Stromal cell of bone marrow (primary cell): ENCODE measurements around the gene DNM1L.
"Not testable (repeated sequence)": the region's sequence is repeated elsewhere in the genome, so short reads cannot be mapped to it uniquely, and the experiment has no call there.

Source experiments
- DNase-seq: peaks from one replicate; pipeline ENCODE4 v3.0.0-alpha.2; 2012; ENCODE audit warnings: low read depth

DNM1L gene

DNA sequence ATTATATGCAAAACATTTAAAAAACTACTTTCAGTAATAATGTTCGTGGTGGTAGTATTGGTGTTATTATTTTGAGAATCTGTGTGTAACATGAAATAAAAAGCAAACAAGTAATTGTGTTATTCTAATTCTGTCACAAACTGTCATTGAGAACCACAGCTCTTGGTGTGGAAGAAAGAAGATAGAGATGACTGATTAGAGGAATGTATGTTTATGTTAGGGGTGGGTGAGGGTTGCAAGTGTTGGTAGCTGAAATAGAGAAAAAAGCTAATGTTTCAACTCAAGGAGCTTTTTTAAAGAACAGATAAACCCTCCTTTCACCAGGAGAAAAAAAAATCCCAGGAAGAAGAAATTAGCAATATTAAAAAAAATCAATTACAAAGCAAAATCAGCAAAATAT lies 18.3 kb downstream of the DNM1L start:
- DNase-seq: no peak

- DNase-seq: no peak
Measured at GRCh38 chr12:32698285-32698684, 19.2 kb downstream of the DNM1L start.

DNA sequence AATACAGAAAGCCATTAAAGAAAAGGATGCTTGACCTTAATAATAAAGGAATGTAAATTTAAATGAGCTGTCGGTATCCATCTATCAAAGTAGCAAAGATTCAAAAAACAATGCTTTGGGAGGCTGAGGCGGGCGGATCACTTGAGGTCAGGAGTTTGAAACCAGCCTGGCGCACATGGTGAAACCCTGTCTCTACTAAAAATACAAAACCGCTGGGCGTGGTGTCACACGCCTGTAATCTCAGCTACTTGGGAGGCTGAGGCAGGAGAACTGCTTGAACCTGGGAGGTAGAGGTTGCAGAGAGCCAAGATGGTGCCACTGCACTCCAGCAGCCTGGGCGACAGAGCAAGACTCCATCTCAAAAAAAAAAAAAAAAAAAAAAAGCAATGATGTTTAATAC lies 20.3 kb downstream of the DNM1L start:
- DNase-seq: not testable (repeated sequence)

DNA sequence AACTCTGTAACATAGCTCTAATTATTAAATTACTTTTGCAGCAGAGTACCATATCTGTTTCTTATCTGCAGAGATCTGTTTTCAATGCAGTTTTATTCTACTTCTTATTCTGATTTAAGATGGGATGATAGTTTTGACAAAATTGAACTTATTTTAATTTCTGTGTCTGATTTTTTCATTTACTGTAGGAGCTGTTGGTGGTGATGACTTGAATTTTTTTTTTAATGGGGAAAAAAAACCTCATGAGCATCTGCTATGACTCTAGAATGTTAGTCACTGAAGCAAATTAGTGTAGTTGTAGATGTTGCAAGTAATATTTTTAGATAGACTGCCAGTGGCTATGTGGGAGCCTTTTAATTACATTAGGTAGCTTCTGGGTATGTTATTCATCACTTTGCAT lies 23.4 kb downstream of the DNM1L start:
- DNase-seq: no peak

DNA sequence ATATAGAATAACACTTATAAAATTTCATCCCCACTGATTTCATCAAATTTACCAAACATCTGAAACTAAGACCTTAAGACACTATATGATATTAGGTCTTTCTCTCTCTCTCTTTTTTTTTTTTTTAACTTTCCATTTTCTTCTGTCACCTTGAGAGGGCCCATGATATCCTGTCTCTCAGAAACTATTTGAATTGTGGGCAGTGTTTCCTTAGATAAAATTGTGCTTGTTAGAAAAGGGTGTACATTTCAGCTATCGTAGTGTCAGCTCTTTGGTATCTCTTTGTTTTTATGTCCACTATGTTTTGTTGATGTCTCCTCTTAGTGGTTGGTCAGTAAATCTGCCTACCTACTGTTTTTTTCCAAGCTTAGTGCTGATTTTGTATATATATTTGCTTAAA lies 23.8 kb downstream of the DNM1L start:
- no peak for DNase-seq

- DNase-seq: no peak
Measured at GRCh38 chr12:32705783-32706182, 26.7 kb downstream of the DNM1L start.

- DNase-seq: no peak
Measured at GRCh38 chr12:32706335-32707024, 27.4 kb downstream of the DNM1L start.

DNA sequence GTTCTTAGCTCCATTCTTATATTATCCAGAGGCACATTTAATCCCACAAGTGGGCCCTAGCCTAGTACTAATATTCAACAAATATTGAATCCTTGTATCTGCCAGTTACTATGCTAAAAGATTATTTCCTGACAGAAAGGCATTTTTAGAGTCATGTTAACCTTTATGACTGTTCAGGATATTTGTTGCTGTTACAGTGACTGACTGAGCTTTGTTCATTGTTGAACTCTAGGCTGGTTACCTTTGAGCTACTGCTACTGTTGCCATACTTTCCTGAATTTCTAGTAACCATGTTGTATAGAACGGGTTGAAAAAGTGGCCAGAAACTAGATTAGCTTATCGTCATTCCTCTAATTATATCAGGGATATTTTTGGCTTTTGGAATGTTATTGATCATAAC lies 29.8 kb downstream of the DNM1L start:
- no peak for DNase-seq

- DNase-seq: no peak
Measured at GRCh38 chr12:32714772-32715171, 35.7 kb downstream of the DNM1L start.

DNA sequence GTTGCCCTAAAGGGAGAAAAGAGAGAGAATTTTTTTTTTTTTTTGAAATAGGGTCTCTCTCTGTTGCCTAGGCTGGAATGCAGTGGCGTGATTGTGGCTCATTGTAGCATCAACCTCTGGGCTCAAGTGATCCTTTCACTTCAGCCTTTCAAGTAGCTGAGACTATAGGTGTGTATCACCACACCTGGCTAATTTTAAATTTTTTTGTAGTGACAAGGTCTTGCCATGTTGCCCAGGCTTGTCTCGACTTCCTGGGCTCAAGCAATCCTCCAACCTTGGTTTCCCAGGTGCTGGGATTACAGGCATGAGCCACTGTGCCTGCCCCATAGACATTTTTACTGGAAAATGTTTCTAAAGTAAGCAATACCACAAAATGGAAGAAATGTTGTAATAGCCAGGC lies 39.8 kb downstream of the DNM1L start:
- no peak for DNase-seq

- not testable (repeated sequence) for DNase-seq
Measured at GRCh38 chr12:32725308-32725707, 46.2 kb downstream of the DNM1L start.

- no peak for DNase-seq
Measured at GRCh38 chr12:32726286-32726685, 47.2 kb downstream of the DNM1L start.

DNA sequence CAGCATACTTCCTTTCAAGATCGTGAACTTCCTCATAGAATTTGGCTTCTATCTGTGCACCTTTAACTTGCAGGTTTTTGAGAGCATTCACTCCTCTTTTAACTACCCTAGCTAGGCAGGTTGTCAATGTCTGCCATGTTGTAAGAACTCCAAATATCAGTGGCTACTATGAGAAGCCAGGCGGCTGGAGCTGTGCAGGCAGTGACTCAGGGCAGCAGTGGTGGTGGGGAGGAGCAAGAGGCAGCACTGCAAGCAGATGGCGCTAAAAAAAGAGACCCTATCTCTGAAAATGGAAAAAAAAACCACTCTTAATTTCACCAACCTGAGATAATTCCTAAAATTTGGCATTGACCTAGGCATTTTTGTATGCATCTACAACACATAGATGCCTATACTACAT lies 48.1 kb downstream of the DNM1L start:
- no peak for DNase-seq

- no peak for DNase-seq
Measured at GRCh38 chr12:32734952-32735351, 55.9 kb downstream of the DNM1L start.

- DNase-seq: no peak
Measured at GRCh38 chr12:32736445-32736844, 57.3 kb downstream of the DNM1L start.

- DNase-seq: no peak
Measured at GRCh38 chr12:32737715-32738114, 58.6 kb downstream of the DNM1L start.

DNA sequence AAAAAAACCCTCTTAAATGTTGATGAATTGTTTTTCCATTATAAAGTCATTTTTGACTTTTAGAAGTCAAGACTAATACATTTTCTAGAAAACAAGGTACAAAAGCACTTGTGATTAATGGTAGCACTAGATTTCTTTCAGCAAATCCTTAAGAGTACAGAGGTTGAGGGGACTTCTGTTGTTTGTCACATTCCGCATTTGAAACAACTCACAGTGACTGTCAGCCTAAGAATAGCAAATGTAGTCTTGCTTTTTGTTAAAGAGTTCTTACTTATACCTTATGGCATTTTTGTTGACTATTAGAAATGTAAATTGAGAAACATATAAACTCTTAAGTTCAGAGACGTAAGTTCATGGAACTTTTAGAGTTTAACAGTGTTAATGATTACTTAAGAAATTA lies 60.2 kb downstream of the DNM1L start:
- DNase-seq: no peak

DNA sequence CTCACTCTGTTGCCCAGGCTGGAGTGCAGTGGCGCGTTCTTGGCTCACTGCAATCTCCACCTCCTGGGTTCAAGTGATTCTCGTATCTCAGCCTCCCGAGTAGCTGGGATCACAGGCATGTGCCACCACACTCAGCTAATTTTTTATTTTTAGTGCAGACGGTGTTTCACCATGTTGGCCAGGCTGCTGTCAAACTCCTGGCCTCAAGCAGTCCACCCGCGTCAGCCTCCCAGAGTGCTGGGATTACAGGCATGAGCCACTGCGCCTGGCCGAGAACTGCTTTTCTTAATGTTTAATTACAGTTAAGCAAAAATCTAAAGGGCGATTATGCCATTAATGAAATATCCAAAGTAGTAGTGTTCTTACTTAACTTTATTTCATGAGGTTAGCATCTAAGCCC lies 63.0 kb downstream of the DNM1L start:
- no peak for DNase-seq

DNA sequence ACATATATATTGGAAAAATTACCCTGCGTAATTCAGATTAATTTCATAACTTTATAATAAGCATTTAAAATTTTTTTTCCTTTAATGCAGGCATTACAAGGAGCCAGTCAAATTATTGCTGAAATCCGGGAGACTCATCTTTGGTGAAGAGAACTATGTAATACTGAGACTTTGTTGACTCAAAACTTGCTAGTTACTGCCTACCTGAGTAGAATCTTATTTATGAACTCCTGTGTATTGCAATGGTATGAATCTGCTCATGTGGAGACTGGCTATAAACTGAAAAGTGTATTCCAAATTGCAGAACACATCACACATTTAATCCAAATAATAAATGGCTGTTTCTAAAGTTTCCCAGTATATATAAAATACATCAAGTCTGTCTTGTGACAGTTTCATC lies 64.2 kb downstream of the DNM1L start:
- no peak for DNase-seq

DNA sequence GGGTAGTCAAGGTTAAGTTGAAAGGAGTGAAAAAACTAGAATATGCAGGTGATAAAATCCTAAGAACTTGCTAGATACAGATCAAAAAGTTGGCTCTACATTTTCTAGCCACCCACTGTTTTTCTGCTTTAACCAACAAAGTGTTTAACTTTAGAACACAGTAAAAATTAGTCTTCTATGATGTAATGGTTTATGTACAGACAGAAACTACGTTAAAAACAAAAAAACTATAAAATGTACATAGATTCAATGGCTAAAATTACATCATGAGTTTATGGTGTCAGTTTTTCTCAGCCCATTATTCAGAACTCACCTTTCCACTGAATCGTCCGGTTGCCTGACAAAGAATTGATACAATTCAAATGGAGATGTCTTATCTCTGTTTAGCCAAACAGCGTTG lies 74.5 kb downstream of the DNM1L start:
- DNase-seq: no peak

- no peak for DNase-seq
Measured at GRCh38 chr12:32754111-32754510, 75.0 kb downstream of the DNM1L start.

DNA sequence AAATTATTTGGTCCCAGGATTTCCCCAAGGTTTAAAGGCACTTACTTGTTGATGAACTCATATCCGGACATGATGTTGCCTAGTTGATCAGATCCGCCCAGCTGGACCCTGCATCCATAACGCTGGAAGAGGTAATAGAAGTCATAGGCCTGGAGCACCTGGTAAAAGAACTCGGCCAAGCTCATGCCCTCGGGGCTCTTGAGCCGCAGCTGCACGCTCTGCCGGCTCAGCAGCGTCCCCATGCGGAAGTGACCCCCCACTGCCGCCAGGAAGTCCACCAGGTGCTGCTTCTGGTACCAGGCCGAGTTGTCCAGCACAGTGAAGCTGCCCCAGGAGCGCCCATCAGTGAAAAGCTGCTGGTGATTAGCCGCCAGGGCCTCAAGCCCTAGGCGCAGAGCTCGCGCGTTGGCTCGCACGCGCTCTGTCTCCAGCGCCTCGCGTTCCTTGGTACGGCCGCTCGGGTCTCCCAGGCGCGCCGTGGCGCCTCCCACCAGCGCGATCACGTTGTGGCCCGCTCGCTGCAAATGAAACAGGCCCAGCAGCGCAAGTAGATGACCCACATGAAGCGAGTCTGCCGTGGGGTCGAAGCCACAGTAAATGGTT lies 76.1 kb downstream of the DNM1L start:
- DNase-seq: peak; percentile 53

DNA sequence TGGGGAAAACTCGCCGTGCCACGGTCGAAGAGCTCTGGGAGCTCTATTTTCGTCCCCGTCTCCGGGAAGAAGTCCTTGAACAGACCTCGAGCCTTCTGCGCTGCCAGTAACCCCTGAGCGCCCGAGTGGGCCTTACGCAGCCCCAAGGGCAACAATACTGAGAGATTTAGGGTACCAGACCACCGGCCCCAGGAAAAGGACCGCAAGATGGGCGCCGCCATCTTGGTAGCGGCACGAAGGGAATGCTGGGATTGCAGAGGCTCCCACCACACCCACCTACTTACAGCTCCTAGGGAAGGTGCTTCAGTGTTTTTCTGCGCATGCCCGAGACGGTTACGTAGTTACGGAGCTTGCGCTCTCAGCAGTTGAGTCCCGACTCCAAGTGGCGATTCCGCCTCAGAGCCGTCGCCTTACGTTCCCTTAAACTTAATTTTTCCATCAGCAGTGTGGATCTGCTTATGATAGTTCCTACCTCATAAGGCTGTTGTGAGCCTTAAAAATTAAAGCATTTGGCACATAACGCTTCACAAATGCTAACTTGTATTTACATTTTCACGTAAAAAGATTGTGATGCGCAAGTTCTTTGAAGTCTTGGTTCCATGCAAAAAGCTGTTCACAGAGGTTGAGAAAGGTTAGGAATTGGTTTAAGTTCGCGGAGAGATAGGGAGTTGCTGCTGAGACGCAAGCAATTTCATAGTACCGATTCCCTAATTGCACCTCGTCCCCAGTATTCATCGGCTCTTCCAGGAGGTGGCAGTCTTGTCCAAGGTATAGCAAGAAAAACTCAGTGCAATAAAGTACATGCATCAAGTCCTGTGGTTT lies 76.8 kb downstream of the DNM1L start, which contains the start of gene YARS2:
YARS2 (minus strand) TSS at position 244 of the 822 bp plus-strand sequence; CDS start at position 221, 23 bp downstream.
- DNase-seq: peak; percentile 97
